HG03457 (cell line): Measurements from ENCODE around the gene IFT122.

Experiments used
- ATAC-seq: cut with Tn5 transposase; IDR thresholded peaks from one replicate; pipeline ENCODE4 v1.9.1; 2021; ENCODE audit warnings: moderate number of reproducible peaks; ENCODE audit not compliant: unreplicated experiment

The IFT122 gene

GRCh38 chr3:129567939-129568338 is 127.9 kb downstream of the IFT122 start:
- ATAC-seq: no peak

- ATAC-seq: no peak
Measured at GRCh38 chr3:129569856-129570255, 129.8 kb downstream of the IFT122 start.
